ENCODE measurements around the gene NAPEPLD.

GRCh38 chr7:103114576-103115008 is 34.3 kb downstream of the NAPEPLD start:
- TF ChIP-seq CTCF (conservative IDR thresholded peaks at IDR 0.05; ENCODE audit: low read length) (no peak), EZH2phosphoT487 (IDR thresholded peaks at IDR 0.05; ENCODE audit: borderline replicate concordance, low read depth, low read length) (no peak)

Measured in OCI-LY7 (cell line).